ENCODE measurements around the gene CCDC172.
"Not testable (repeated sequence)": the region's sequence is repeated elsewhere in the genome, so short reads cannot be mapped to it uniquely, and the experiment has no call there.

Gene CCDC172

DNA sequence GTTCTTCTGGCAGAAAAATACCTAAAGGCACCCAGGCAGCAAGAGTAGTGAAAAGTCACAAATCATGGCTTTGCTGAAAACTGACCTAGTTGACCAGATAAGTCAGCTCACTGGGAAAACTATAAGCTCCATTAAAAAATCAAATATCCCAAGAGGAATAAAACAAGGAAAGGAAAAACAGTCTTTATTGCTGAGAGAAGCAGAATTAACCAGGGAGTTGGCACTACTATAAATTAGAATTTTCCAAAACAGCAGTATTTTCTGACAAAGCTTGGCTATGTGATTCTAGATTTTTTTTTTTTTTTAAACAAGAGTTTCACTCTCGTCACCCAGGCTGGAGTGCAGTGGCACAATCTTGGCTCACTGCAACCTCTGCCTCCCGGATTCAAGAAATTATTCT, 12.6 kb downstream of the CCDC172 start:
- DNase-seq, result no peak

DNA sequence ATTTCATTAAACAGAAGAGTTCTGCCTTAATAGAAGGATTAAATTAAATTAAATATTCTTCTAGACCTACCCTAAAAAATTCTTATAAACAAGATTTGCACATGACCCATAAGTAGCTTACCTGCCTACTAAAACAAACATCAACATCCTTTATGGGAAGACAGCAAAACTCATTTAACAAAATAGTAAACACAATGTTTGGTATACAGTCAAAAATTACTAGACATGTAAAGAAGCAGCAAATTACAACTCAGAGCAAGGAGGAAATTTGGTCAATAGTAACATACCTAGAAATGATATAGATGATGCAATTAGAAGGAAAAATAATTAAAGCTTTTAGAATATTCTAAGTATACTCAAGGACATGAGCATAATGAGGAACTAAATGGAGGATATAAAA, 27.9 kb downstream of the CCDC172 start:
- DNase-seq, result no peak

DNA sequence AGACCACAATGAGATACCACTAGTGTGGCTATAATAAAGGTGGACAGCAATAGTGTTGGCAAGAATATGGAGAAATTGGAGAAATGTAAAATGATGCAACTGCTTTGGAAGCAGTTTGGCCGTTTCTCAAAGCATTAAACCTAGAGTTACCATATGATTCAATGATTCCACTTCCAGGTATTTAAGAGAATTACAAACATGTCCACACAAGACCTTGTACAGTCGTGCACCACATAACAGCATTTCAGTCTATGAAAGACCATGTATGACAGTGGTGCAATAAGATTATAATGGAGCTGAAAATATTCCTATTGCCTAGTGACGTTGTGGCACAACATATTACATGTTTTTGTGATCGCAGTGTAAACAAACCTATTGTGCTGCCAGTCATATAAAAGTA, 29.6 kb downstream of the CCDC172 start:
- DNase-seq, result no peak

GRCh38 chr10:116355341-116355740, 31.1 kb downstream of the CCDC172 start:
- DNase-seq, result no peak

DNA sequence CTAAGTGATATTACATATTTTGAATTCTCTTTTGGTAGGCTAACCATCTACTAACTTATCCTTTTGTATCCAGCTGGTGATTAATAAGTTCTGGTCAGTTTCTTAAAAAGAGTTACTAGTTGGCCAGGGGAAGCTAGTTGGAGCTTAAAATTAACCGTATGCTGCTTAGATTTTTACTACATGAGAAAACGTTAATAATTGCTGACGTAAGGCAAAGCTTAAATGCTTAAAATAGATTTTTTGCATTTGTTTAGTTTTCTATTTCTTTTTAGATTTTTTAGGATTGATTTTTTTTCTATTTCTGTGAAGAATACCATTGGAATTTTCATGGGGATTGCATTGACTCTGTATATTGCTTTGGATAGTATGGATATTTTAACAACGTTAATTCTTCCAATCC, 32.6 kb downstream of the CCDC172 start:
- no peak for DNase-seq

DNA sequence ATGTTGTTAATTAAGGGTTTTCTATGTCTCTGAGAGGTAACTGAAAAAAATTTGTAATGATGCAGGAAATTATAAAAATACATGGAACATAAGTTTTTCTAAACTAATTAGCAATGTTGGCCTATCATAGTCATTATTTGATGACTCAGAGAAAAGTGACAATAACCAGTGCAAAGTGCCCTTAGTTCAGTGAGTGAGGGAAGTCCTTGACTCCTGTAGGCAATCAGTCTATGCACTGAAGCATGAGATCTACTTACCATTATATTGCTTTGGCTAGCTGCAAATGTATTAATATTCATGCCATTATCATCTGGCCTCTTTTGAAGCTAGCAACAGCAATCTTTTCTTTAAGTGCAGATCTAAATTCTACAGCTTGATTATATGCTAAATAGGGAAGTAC, 40.6 kb downstream of the CCDC172 start:
- DNase-seq, result no peak

GRCh38 chr10:116371737-116372136, 47.5 kb downstream of the CCDC172 start:
- DNase-seq, result no peak

GRCh38 chr10:116382290-116382689, 58.0 kb downstream of the CCDC172 start:
- DNase-seq, result no peak

DNA sequence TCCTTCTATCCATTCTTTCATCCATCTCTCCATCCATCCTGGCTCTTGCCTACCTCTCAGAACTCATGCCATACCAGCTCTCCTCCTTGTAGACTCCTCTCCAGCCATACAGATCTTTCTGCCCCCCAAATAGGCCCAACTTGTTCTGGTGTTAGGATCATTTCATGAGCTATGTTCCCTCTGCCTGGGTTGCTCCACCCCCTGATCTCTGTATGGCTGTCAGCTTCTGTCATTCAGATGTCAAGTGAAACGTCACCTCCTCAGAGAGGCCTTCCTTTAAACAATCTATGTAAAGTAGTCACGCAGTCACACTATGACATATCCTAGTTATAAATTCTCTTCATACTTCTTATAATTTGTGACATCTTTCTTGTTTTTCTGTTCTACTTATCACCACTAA, 61.1 kb downstream of the CCDC172 start:
- DNase-seq, result no peak

- DNase-seq, result peak; percentile 30
These were observed 62.0 kb downstream of the CCDC172 start for GRCh38 chr10:116385994-116386809.

GRCh38 chr10:116393246-116393831, 69.1 kb downstream of the CCDC172 start:
- not testable (repeated sequence) for DNase-seq

DNA sequence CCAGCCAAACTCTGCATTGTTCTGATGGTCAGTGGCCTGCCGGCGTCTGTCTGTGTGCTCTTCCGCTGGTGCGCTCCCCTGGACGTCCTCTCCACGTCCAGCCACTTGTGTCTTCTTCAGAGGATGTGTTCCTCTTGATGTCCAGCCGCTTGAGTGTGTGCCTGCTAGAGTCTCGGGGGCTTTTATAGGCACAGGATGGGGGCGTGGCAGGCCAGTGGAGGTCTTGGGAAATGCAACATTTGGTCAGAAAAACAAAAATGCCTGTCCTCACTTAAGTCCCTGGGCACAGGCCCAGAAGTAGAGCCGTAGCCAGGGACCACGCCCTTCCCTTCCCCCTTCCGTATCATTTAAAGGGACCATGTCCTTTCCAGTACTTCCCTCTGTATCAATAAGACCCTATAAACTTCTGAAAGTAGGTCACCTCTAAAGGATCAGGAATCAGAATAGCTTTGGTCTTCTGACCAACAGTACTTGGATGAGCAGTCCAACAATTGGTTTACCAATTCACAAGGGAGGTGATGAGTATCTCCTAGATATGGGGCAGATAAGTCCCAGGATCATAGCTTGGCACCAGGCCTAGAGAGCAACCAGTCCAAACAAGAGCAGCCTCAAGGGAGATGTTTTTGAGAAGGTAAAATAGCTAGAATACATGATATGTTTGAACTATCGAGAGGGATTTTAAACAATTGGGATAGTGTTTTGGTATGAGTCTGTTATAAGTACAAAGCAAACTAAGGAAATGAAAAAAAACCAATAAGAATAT, 71.2 kb downstream of the CCDC172 start:
- no peak for DNase-seq

DNA sequence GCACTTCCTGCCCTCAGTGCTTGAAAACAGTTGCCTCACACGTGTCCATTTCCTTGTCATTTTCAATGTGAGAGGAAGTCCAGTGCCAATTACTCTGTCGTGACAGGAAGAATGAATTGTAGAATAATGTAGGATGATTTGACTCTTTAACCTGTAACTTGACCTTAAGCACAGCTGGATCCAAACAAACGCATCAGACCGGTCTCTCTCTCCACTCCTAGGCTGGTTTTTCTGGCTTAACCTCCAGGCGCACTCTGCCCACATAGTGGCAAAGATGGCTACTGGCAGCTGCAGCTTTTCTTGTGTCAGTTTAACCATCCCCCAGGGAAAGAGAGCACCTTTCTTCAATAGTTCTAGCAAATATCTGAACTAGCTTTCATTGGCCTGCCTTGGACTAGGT, 74.0 kb downstream of the CCDC172 start:
- no peak for DNase-seq

GRCh38 chr10:116402858-116403257, 78.6 kb downstream of the CCDC172 start:
- no peak for DNase-seq

DNA sequence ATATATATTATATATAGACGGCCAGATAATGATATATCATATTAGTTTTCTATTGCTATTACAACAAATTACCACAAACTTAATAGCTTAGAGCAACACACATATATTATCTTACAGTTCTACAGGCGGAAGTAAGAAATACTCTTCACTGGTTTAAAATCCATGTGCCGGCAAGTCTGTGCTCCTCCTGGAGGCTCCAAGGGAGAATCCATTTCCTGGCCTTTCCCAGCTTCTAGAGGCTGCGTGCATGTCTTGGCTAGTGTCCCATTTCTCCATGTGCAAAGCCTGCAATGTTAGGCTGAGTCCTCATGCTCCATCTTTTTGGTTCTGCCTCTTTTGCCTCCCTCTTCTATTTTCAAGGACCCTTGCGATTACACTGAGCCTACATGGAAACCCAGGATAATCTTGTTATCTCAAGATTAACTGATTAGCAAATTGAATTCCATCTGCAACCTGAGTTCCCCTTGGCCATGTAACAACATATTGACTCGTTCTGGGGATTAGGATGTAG, 79.5 kb downstream of the CCDC172 start:
- DNase-seq, result no peak

DNA sequence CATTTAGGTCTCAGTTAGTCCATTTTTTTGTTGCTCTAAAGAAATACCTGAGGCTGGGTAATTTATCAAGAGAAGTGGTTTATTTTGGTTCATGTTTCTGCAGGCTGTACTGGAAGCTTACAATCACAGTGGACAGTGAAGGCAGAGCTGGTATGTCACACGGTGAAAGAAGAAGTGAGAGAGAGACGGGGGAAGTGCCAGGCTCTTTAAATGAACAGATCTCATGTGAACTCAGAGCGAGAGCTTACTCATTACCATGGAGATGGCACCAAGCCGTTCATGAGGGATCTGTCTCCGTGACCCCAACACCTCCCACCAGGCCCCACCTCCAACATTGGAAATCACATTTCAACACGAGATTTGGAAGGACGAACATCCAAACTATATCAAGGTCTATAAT, 84.5 kb downstream of the CCDC172 start:
- no peak for DNase-seq

GRCh38 chr10:116410351-116410750, 86.1 kb downstream of the CCDC172 start:
- DNase-seq, result no peak

DNA sequence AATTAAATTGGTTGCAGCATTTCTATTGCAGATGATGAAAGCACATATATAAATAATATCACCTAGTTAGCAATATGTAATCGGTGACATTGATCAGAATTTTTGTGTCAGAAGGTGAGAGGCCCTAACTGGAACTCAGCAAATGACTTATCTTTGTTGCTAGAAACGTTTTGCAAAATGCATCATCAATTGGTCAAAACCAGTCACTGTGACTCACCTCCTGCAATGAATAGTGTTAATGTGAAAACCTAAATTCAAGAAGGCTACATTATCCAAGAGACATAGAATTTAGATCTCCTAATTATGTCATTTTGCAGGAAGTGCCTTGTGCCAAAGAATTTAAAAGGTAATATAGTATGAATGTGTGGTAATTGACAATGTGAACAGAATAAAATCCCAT, 93.6 kb downstream of the CCDC172 start:
- no peak for DNase-seq

DNA sequence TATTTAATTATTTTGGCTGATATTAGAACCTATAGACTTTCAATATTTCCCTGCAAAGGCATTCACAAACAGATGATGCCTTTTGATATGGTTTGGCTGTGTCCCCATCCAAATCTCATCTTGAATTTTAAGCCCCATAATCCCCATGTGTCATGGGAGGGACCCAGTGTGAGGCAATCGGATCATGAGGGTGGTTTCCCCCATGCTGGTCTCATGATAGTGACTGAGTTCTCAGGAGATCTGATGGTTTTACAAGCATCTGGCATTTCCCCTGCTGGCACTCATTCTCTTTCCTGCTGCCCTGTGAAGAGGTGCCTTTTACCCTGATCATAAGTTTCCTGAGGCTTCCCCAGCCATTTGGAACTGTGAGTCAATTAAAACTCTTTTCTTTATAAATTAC, 94.1 kb downstream of the CCDC172 start:
- no peak for DNase-seq

- DNase-seq, result no peak
These were observed 97.6 kb downstream of the CCDC172 start for GRCh38 chr10:116421815-116422214.

GRCh38 chr10:116427671-116428070, 103.4 kb downstream of the CCDC172 start, which contains the start of gene PNLIPRP3:
PNLIPRP3 (plus strand) TSS chr10:116427847; CDS start chr10:116428013, 166 bp downstream.
- no peak for DNase-seq

DNA sequence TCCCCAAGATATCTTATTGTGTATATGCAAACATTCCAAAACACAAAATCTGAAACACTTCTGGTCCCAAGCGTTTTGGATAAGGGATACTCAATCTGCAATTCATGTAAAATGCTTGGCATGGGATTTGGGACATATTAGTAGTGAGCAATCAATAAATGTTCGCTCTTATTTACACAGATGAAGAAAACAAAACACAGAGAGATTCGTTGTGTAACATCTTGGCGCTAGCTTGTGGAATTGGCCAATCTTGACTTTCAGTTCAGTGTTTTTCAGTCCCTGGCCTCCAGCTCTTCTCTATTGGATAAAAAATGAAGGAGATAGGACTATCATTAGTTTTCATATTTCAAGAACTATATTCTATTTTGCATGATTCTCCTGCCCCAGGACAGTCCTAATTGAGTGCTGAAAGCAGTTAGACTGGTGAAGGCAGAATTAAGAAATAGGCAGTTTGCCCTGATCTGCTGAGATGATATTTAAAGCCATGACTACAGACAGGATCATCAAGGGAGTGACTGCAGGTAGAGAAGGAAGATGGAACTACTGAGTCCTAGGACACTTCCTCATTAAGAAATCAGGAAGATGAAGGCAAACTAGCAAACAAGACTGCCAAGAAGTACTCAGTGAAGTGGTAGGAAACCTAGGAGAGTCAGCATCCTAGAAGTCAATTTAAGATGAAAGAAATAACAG, 105.2 kb downstream of the CCDC172 start:
- no peak for DNase-seq
